SK-N-SH (cell line): Measurements from ENCODE around the gene KCNG4. TPM values are rescaled to one million over a fixed set of nuclear protein-coding genes. Genes with fewer than 3 reads are reported as not detected.

Experiments used
- CTCF ChIA-PET: fragments of 300-600, 350-600 bp; formaldehyde crosslinking; extraction: SDS; loops from one replicate; lab custom pipeline; 2021; lab: Yijun Ruan, JAX
- POLR2A ChIA-PET: fragments of 350-600 bp; sonication (Branson Sonifier 250); formaldehyde crosslinking; extraction: SDS; loops from one replicate; lab custom pipeline; 2020; ENCODE audit warnings: antibody characterized with exemption, inconsistent platforms; lab: Yijun Ruan, JAX
- DNase-seq: peaks from one replicate; pipeline ENCODE4 v3.0.0; 2012
- H2AFZ ChIP-seq: fragments of 200-600 bp; sonication (generic); 2 replicates; pipeline ENCODE4 v1.8.1; 2016; ENCODE audit warnings: antibody characterized with exemption, mild to moderate bottlenecking, low read depth
- H3F3A ChIP-seq: fragments of 200-600 bp; sonication (generic); replicated peaks from 2 replicates; pipeline ENCODE3; 2016; ENCODE audit warnings: antibody characterized with exemption, mild to moderate bottlenecking; ENCODE audit not compliant: insufficient read depth
- H3K27ac ChIP-seq, 2 experiments: fragments of 200-500 bp in 1 of 2; fragments of 200-600 bp in 1 of 2; sonication (Bioruptor generic) in 1 of 2; sonication (generic), shearing (Covaris generic) in 1 of 2; 2 replicates each; pipeline versions ENCODE4 v1.5.1 to v1.6.1; 2014 to 2016; ENCODE audit warnings: low read depth in 2 of 2, inconsistent platforms in 1 of 2, low read length in 1 of 2, mild to moderate bottlenecking in 1 of 2, mixed read lengths in 1 of 2
- H3K27me3 ChIP-seq: fragments of 200-600 bp; sonication (generic), shearing (Covaris generic); 2 replicates; pipeline ENCODE4 v1.6.1; 2016; ENCODE audit warnings: mixed run types; ENCODE audit not compliant: insufficient read depth
- H3K36me3 ChIP-seq, 2 experiments: fragments of 200-500 bp in 1 of 2; fragments of 200-600 bp in 1 of 2; sonication (Bioruptor generic) in 1 of 2; sonication (generic) in 1 of 2; replicated peaks in 1 of 2; 2 replicates each; pipeline versions ENCODE3 to v1.5.1; 2014 to 2016; ENCODE audit warnings: low read length in 1 of 2, mild to moderate bottlenecking in 1 of 2; ENCODE audit not compliant: insufficient read depth in 2 of 2, control insufficient read depth in 1 of 2
- H3K4me1 ChIP-seq, 2 experiments: fragments of 200-500 bp in 1 of 2; fragments of 200-600 bp in 1 of 2; sonication (Bioruptor generic) in 1 of 2; sonication (generic), shearing (Covaris generic) in 1 of 2; 2 replicates each; pipeline versions ENCODE4 v1.5.1 to v1.6.1; 2014 to 2016; ENCODE audit warnings: low read depth in 1 of 2, low read length in 1 of 2, mixed run types in 1 of 2; ENCODE audit not compliant: insufficient read depth in 2 of 2, control insufficient read depth in 1 of 2
- H3K4me2 ChIP-seq: fragments of 200-600 bp; sonication (generic), shearing (Covaris generic); 2 replicates; pipeline ENCODE4 v1.6.1; 2017; ENCODE audit warnings: mixed run types
- H3K4me3 ChIP-seq, 2 experiments: fragments of 200-500 bp in 1 of 2; fragments of 200-600 bp in 1 of 2; sonication (Bioruptor generic) in 1 of 2; sonication (generic), shearing (Covaris generic) in 1 of 2; 2 replicates each; pipeline versions ENCODE4 v1.5.1 to v1.8.1; 2014 to 2016; ENCODE audit warnings: low read depth in 2 of 2, inconsistent platforms in 1 of 2, low read length in 1 of 2, mild to moderate bottlenecking in 1 of 2, mixed read lengths in 1 of 2, moderate library complexity in 1 of 2
- H3K79me2 ChIP-seq: fragments of 200-600 bp; sonication (generic); 2 replicates; pipeline ENCODE4 v1.8.1; 2017; ENCODE audit warnings: mild to moderate bottlenecking; ENCODE audit not compliant: insufficient read depth
- H3K9ac ChIP-seq: fragments of 200-600 bp; sonication (generic); 2 replicates; pipeline ENCODE4 v1.6.1; 2017; ENCODE audit warnings: mixed run types
- H3K9me2 ChIP-seq: fragments of 200-600 bp; sonication (generic); 2 replicates; pipeline ENCODE4 v1.6.1; 2017; ENCODE audit warnings: mixed run types
- H3K9me3 ChIP-seq: fragments of 200-600 bp; sonication (generic); 2 replicates; pipeline ENCODE4 v1.6.1; 2017; ENCODE audit warnings: mixed run types, mild to moderate bottlenecking, moderate library complexity
- H4K20me1 ChIP-seq: fragments of 200-600 bp; sonication (generic); 2 replicates; pipeline ENCODE4 v1.6.1; 2017; ENCODE audit warnings: mild to moderate bottlenecking, mixed run types; ENCODE audit not compliant: insufficient read depth
- ELF1 ChIP-seq: IDR thresholded peaks from 2 replicates; pipeline ENCODE4 v1.4.0; 2012
- EP300 ChIP-seq, 2 experiments: IDR thresholded peaks; 2 replicates each; pipeline versions ENCODE4 v1.4.0 to v1.6.1; 2012; ENCODE audit warnings: borderline replicate concordance in 1 of 2, low read depth in 1 of 2, low read length in 1 of 2
- EZH2phosphoT487 ChIP-seq: fragments of 200-600 bp; sonication (generic); IDR thresholded peaks from 2 replicates; pipeline ENCODE4 v1.6.1; 2017; ENCODE audit warnings: low read depth, mixed run types, mild to moderate bottlenecking, antibody characterized with exemption, moderate library complexity, borderline replicate concordance
- FOSL2 ChIP-seq: IDR thresholded peaks from 2 replicates; pipeline ENCODE4 v1.4.0; 2012; ENCODE audit warnings: low read depth, mild to moderate bottlenecking, moderate library complexity, borderline replicate concordance
- FOXM1 ChIP-seq: IDR thresholded peaks from 2 replicates; pipeline ENCODE4 v1.4.0; 2012; ENCODE audit warnings: low read depth, mild to moderate bottlenecking
- MEF2A ChIP-seq: IDR thresholded peaks from 2 replicates; pipeline ENCODE4 v1.4.0; 2012; ENCODE audit warnings: low read depth, borderline replicate concordance
- RCOR1 ChIP-seq: fragments of 150-350 bp; IDR thresholded peaks from 2 replicates; pipeline ENCODE4 v1.6.1; 2017; ENCODE audit warnings: antibody characterized with exemption, low read length
- RFX5 ChIP-seq: IDR thresholded peaks from 2 replicates; pipeline ENCODE4 v1.6.1; 2012; ENCODE audit warnings: mild to moderate bottlenecking, improper control_type of control experiment, low read length
- TAF1 ChIP-seq: IDR thresholded peaks from 2 replicates; pipeline ENCODE4 v1.6.1; 2012; ENCODE audit warnings: low read depth, mild to moderate bottlenecking, low read length, moderate library complexity, borderline replicate concordance
- TCF12 ChIP-seq: IDR thresholded peaks from 2 replicates; pipeline ENCODE4 v1.4.0; 2012
- TEAD4 ChIP-seq: IDR thresholded peaks from 2 replicates; pipeline ENCODE4 v1.4.0; 2012; ENCODE audit warnings: mild to moderate bottlenecking, borderline replicate concordance; ENCODE audit not compliant: insufficient read depth
- WGBS: methylation state at CpG from one replicate; pipeline ENCODE4 v1.1.6; 2017; ENCODE audit warnings: low lambda C conversion rate; 5-methylcytosine and 5-hydroxymethylcytosine counted together
- polyA plus RNA-seq, 3 experiments: library from polyadenylated mRNA; depleted of rRNA; stranded (reverse); fragments of >200 nt; gene quantifications; 2 replicates each; pipeline ENCODE4 v1.2.3, GENCODE V29; 2012
- TF ChIP-seq, protein P1 (sequence below): IDR thresholded peaks from 2 replicates; pipeline ENCODE4 v1.6.1; 2012; ENCODE audit warnings: mild to moderate bottlenecking, low read depth, low read length, moderate library complexity
- TF ChIP-seq, protein P2 (sequence below): IDR thresholded peaks from 2 replicates; pipeline ENCODE4 v1.4.0; 2012; ENCODE audit warnings: low read depth, borderline replicate concordance
- TF ChIP-seq, protein P3 (sequence below): fragments of 200-600 bp; sonication (generic); IDR thresholded peaks from 2 replicates; pipeline ENCODE4 v1.6.1; 2017; ENCODE audit warnings: antibody characterized with exemption, mild to moderate bottlenecking, moderate library complexity
- TF ChIP-seq, protein P4 (sequence below): IDR thresholded peaks from 2 replicates; pipeline ENCODE4; 2012
- TF ChIP-seq, protein P5 (sequence below): fragments of 150-350 bp; IDR thresholded peaks from 2 replicates; pipeline ENCODE4 v1.6.1; 2016; ENCODE audit warnings: mild to moderate bottlenecking, low read depth, low read length
- TF ChIP-seq, protein P6 (sequence below): IDR thresholded peaks from 2 replicates; pipeline ENCODE4 v1.4.0; 2012; ENCODE audit warnings: low read depth

KCNG4 gene
- polyA plus RNA-seq, 1 of the 3 experiments (the other 2 are of a cell fraction): not detected

DNA sequence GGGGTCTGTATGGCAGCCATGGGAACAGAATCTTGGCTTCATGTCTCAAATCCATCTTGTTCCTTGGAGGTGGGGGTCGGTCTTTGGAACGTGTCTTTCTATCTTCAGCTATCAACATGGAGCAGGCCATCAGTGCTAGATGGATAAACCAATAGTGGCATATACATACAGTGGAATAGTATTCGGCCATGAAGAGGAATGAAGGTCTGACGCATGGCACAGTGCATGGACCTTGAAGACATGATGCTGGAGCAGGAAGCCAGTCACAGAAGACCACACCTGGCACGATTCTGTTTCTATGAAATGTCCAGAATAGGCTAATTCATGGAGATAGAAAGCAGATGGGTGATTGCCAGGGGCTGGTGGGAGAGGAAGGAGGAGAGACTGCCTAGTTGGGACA lies 7.8 kb downstream of the KCNG4 start:
- H3K9me2 ChIP-seq: no peaks in the 10 kb centered on the region
- ChIA-PET CTCF (interaction anchor here (1.6 kb wide), 1 partner anchor 33 kb away, joined by 3 read pairs; no protein-coding TSS in a partner anchor), POLR2A (no interaction called here)
- no peak overlapping the region for H3K9ac ChIP-seq
- no peaks in the 10 kb centered on the region for H3K36me3 ChIP-seq
- H3K27me3 ChIP-seq: no peaks in the 10 kb centered on the region
- no peaks in the 10 kb centered on the region for H3K79me2 ChIP-seq
- peaks cover 10 to 13% of the 10 kb centered on the region in 2 experiments; a peak in 2 of 4 replicates for H3K4me1 ChIP-seq
- H3K9me3 ChIP-seq: no peaks in the 10 kb centered on the region
- H3K4me2 ChIP-seq: no peak overlapping the region
- H4K20me1 ChIP-seq: no peaks in the 10 kb centered on the region
- 82% methylated on average over 5 of the region's 5 CpGs for WGBS
- TF ChIP-seq EP300 (IDR thresholded peaks at IDR 0.05; ENCODE audit: borderline replicate concordance in 1 of 2, low read depth in 1 of 2, low read length in 1 of 2) (no peak), ELF1 (no peak), RFX5 (no peak), TEAD4 (no peak), MEF2A (no peak), FOXM1 (no peak), FOSL2 (no peak), RCOR1 (no peak), TAF1 (no peak), EZH2phosphoT487 (no peak), TCF12 (no peak)
- TF ChIP-seq, protein P1, sequence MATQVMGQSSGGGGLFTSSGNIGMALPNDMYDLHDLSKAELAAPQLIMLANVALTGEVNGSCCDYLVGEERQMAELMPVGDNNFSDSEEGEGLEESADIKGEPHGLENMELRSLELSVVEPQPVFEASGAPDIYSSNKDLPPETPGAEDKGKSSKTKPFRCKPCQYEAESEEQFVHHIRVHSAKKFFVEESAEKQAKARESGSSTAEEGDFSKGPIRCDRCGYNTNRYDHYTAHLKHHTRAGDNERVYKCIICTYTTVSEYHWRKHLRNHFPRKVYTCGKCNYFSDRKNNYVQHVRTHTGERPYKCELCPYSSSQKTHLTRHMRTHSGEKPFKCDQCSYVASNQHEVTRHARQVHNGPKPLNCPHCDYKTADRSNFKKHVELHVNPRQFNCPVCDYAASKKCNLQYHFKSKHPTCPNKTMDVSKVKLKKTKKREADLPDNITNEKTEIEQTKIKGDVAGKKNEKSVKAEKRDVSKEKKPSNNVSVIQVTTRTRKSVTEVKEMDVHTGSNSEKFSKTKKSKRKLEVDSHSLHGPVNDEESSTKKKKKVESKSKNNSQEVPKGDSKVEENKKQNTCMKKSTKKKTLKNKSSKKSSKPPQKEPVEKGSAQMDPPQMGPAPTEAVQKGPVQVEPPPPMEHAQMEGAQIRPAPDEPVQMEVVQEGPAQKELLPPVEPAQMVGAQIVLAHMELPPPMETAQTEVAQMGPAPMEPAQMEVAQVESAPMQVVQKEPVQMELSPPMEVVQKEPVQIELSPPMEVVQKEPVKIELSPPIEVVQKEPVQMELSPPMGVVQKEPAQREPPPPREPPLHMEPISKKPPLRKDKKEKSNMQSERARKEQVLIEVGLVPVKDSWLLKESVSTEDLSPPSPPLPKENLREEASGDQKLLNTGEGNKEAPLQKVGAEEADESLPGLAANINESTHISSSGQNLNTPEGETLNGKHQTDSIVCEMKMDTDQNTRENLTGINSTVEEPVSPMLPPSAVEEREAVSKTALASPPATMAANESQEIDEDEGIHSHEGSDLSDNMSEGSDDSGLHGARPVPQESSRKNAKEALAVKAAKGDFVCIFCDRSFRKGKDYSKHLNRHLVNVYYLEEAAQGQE: no peak
- TF ChIP-seq, protein P2, sequence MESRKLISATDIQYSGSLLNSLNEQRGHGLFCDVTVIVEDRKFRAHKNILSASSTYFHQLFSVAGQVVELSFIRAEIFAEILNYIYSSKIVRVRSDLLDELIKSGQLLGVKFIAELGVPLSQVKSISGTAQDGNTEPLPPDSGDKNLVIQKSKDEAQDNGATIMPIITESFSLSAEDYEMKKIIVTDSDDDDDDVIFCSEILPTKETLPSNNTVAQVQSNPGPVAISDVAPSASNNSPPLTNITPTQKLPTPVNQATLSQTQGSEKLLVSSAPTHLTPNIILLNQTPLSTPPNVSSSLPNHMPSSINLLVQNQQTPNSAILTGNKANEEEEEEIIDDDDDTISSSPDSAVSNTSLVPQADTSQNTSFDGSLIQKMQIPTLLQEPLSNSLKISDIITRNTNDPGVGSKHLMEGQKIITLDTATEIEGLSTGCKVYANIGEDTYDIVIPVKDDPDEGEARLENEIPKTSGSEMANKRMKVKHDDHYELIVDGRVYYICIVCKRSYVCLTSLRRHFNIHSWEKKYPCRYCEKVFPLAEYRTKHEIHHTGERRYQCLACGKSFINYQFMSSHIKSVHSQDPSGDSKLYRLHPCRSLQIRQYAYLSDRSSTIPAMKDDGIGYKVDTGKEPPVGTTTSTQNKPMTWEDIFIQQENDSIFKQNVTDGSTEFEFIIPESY: no peak
- TF ChIP-seq, protein P3, sequence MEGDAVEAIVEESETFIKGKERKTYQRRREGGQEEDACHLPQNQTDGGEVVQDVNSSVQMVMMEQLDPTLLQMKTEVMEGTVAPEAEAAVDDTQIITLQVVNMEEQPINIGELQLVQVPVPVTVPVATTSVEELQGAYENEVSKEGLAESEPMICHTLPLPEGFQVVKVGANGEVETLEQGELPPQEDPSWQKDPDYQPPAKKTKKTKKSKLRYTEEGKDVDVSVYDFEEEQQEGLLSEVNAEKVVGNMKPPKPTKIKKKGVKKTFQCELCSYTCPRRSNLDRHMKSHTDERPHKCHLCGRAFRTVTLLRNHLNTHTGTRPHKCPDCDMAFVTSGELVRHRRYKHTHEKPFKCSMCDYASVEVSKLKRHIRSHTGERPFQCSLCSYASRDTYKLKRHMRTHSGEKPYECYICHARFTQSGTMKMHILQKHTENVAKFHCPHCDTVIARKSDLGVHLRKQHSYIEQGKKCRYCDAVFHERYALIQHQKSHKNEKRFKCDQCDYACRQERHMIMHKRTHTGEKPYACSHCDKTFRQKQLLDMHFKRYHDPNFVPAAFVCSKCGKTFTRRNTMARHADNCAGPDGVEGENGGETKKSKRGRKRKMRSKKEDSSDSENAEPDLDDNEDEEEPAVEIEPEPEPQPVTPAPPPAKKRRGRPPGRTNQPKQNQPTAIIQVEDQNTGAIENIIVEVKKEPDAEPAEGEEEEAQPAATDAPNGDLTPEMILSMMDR: no peak
- TF ChIP-seq, protein P4, sequence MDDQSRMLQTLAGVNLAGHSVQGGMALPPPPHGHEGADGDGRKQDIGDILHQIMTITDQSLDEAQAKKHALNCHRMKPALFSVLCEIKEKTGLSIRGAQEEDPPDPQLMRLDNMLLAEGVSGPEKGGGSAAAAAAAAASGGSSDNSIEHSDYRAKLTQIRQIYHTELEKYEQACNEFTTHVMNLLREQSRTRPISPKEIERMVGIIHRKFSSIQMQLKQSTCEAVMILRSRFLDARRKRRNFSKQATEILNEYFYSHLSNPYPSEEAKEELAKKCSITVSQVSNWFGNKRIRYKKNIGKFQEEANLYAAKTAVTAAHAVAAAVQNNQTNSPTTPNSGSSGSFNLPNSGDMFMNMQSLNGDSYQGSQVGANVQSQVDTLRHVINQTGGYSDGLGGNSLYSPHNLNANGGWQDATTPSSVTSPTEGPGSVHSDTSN: no peak
- TF ChIP-seq, protein P5, sequence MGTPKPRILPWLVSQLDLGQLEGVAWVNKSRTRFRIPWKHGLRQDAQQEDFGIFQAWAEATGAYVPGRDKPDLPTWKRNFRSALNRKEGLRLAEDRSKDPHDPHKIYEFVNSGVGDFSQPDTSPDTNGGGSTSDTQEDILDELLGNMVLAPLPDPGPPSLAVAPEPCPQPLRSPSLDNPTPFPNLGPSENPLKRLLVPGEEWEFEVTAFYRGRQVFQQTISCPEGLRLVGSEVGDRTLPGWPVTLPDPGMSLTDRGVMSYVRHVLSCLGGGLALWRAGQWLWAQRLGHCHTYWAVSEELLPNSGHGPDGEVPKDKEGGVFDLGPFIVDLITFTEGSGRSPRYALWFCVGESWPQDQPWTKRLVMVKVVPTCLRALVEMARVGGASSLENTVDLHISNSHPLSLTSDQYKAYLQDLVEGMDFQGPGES: no peak
- TF ChIP-seq, protein P6, sequence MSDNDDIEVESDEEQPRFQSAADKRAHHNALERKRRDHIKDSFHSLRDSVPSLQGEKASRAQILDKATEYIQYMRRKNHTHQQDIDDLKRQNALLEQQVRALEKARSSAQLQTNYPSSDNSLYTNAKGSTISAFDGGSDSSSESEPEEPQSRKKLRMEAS: no peak
- peaks cover 3% of the 10 kb centered on the region for H3F3A ChIP-seq
- DNase-seq: no peak
- no peak overlapping the region for H3K4me3 ChIP-seq
- no peak overlapping the region for H2AFZ ChIP-seq
- no peak overlapping the region for H3K27ac ChIP-seq
